Panc1 (cell line): Measurements from ENCODE around the gene APBB2.

ENCODE experiments used
- POLR2AphosphoS5 ChIP-seq: IDR thresholded peaks from 2 replicates; pipeline ENCODE4 v1.6.1; 2012; ENCODE audit warnings: mild to moderate bottlenecking, low read depth, low read length, moderate library complexity
- SIN3A ChIP-seq: IDR thresholded peaks from 2 replicates; pipeline ENCODE4 v1.6.1; 2012; ENCODE audit warnings: low read depth, mild to moderate bottlenecking, low read length, moderate library complexity, borderline replicate concordance; ENCODE audit not compliant: insufficient read depth
- TCF7L2 ChIP-seq: IDR thresholded peaks from 2 replicates; pipeline ENCODE4 v1.6.1; 2011; ENCODE audit warnings: mild to moderate bottlenecking, low read depth, low read length, inconsistent platforms
- TF ChIP-seq, protein P1 (sequence below), 2 experiments: IDR thresholded peaks; 2 replicates each; pipeline ENCODE4 v1.6.1; 2011 to 2012; ENCODE audit warnings: low read depth in 2 of 2, control low read depth in 1 of 2, low read length in 1 of 2, mild to moderate bottlenecking in 1 of 2, moderate library complexity in 1 of 2; ENCODE audit not compliant: insufficient read depth in 1 of 2
- TF ChIP-seq, protein P2 (sequence below): fragments of 450-650 bp; IDR thresholded peaks from 2 replicates; pipeline ENCODE4 v1.5.1; 2017; ENCODE audit warnings: mild to moderate bottlenecking

DNA sequence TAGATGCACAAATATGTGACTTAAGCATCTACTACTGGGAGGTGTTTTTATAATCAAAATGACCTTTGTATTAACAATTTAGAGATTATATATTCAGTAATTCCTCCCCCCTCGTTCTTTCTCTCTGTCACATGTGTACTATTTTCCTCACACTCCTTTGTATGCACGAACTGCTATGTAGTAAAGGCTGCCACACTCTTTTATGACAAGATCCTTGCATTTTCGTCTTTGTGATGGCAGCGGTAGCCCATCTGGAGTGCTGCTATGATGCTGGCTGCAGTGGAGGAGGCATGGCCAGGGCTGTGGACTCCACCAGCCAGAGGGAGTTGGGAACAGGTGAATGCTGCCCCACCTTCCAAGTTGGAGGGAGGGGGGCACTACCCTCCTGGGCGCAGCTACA lies 248.3 kb downstream of the APBB2 start:
- TF ChIP-seq, protein P1, sequence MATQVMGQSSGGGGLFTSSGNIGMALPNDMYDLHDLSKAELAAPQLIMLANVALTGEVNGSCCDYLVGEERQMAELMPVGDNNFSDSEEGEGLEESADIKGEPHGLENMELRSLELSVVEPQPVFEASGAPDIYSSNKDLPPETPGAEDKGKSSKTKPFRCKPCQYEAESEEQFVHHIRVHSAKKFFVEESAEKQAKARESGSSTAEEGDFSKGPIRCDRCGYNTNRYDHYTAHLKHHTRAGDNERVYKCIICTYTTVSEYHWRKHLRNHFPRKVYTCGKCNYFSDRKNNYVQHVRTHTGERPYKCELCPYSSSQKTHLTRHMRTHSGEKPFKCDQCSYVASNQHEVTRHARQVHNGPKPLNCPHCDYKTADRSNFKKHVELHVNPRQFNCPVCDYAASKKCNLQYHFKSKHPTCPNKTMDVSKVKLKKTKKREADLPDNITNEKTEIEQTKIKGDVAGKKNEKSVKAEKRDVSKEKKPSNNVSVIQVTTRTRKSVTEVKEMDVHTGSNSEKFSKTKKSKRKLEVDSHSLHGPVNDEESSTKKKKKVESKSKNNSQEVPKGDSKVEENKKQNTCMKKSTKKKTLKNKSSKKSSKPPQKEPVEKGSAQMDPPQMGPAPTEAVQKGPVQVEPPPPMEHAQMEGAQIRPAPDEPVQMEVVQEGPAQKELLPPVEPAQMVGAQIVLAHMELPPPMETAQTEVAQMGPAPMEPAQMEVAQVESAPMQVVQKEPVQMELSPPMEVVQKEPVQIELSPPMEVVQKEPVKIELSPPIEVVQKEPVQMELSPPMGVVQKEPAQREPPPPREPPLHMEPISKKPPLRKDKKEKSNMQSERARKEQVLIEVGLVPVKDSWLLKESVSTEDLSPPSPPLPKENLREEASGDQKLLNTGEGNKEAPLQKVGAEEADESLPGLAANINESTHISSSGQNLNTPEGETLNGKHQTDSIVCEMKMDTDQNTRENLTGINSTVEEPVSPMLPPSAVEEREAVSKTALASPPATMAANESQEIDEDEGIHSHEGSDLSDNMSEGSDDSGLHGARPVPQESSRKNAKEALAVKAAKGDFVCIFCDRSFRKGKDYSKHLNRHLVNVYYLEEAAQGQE (IDR thresholded peaks at IDR 0.05; ENCODE audit: insufficient read depth in 1 of 2, low read depth in 2 of 2, low read length in 1 of 2) = no peak
- TF ChIP-seq, protein P2, sequence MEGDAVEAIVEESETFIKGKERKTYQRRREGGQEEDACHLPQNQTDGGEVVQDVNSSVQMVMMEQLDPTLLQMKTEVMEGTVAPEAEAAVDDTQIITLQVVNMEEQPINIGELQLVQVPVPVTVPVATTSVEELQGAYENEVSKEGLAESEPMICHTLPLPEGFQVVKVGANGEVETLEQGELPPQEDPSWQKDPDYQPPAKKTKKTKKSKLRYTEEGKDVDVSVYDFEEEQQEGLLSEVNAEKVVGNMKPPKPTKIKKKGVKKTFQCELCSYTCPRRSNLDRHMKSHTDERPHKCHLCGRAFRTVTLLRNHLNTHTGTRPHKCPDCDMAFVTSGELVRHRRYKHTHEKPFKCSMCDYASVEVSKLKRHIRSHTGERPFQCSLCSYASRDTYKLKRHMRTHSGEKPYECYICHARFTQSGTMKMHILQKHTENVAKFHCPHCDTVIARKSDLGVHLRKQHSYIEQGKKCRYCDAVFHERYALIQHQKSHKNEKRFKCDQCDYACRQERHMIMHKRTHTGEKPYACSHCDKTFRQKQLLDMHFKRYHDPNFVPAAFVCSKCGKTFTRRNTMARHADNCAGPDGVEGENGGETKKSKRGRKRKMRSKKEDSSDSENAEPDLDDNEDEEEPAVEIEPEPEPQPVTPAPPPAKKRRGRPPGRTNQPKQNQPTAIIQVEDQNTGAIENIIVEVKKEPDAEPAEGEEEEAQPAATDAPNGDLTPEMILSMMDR = no peak
- TF ChIP-seq SIN3A = no peak
- no peak for TF ChIP-seq POLR2AphosphoS5
- no peak for TF ChIP-seq TCF7L2
